MCF 10A (cell line): ENCODE measurements around the gene ADPGK. TPM values are rescaled to one million over a fixed set of nuclear protein-coding genes. Genes with fewer than 3 reads are reported as not detected.
"Not testable (repeated sequence)": the region's sequence is repeated elsewhere in the genome, so short reads cannot be mapped to it uniquely, and the experiment has no call there.

Source experiments
- BruUV-seq: library from RNA; stranded (reverse); fragments of 400-500 nt; replicated peaks from 2 replicates; lab custom pipeline; 2021; lab: Mats Ljungman, UMichigan
- CTCF ChIA-PET: fragments of 300-600 bp; sonication (Branson Sonifier 250); formaldehyde crosslinking; extraction: SDS; loops from one replicate; lab custom pipeline; 2021; ENCODE audit warnings: antibody characterized with exemption, inconsistent platforms; lab: Yijun Ruan, JAX
- POLR2A ChIA-PET: fragments of 300-600, 350-650 bp; sonication (Branson Sonifier 250); formaldehyde crosslinking; extraction: SDS; loops from one replicate; lab custom pipeline; 2020; ENCODE audit warnings: antibody characterized with exemption, inconsistent platforms; lab: Yijun Ruan, JAX
- DNase-seq: peaks from one replicate; pipeline ENCODE4 v3.0.0-alpha.2; 2018; ENCODE audit not compliant: unreplicated experiment
- H3K27ac Mint-ChIP-seq: one replicate; pipeline ENCODE4 v1.8.0; 2022; ENCODE audit warnings: mild to moderate bottlenecking, low read depth, mixed read lengths; ENCODE audit not compliant: unreplicated experiment
- H3K27me3 Mint-ChIP-seq: one replicate; pipeline ENCODE4 v1.8.0; 2022; ENCODE audit warnings: mixed read lengths; ENCODE audit not compliant: insufficient read depth, unreplicated experiment
- H3K36me3 Mint-ChIP-seq: one replicate; pipeline ENCODE4 v1.8.0; 2022; ENCODE audit warnings: mild to moderate bottlenecking, moderate library complexity, mixed read lengths; ENCODE audit not compliant: insufficient read depth, unreplicated experiment
- H3K4me1 Mint-ChIP-seq: one replicate; pipeline ENCODE4 v1.8.0; 2022; ENCODE audit warnings: mixed read lengths; ENCODE audit not compliant: insufficient read depth, unreplicated experiment
- H3K4me3 Mint-ChIP-seq: one replicate; pipeline ENCODE4 v1.8.0; 2022; ENCODE audit warnings: mild to moderate bottlenecking, moderate library complexity, mixed read lengths; ENCODE audit not compliant: unreplicated experiment
- H3K9me3 Mint-ChIP-seq: one replicate; pipeline ENCODE4 v1.8.0; 2022; ENCODE audit warnings: mixed read lengths; ENCODE audit not compliant: unreplicated experiment
- intact Hi-C: fragments of 100-400 bp; cut with micrococcal nuclease; formaldehyde crosslinking; loops from 2 replicates; pipeline ENCODE4 v1.14.1; 2022
- total RNA-seq: library from RNA; stranded (reverse); gene quantifications from 2 replicates; pipeline ENCODE4 v1.2.3, GENCODE V29; 2022
- TF ChIP-seq, protein P1 (sequence below): fragments of 200-600 bp; IDR thresholded peaks from one replicate; pipeline ENCODE4 v1.8.0; 2022; ENCODE audit warnings: antibody characterized with exemption, mild to moderate bottlenecking; ENCODE audit not compliant: unreplicated experiment

The ADPGK gene
- total RNA-seq, 1 experiment from 2014 or later = 53.7 TPM

DNA sequence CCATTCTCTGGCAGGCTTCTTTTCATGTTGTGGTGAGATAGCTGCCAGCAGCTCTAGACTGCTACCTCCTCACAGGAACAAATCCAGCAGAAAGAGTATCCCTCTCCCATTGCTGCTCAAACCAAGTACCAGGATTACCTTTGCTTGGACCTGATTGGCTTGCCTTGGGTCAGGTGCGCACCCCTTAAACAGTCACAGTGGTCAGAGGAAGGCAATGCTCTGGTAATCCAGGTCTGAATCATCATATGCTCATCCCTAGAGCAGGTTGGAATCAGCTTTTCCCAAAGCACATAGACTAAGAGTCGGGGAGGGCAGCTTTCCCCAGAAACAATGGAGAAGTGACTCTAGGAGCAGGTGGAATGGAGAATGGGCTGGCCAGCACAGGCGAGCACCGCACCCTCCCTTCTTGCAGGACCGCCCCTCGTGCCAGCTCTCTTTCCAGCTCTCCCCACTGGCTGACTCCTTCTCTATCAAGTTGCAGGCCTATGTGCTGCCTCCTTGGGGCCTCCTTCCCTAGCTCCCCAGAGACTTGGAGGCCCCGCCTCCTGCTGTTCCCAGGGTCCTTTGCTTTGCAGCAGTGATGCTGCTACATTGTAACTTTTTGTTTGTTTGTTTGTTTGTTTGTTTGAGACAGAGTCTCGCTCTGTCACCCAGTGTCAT lies 29.9 kb upstream of the ADPGK start:
- intact Hi-C loops = no loop called here
- peaks cover 48% of the 10 kb centered on the region for H3K27me3 Mint-ChIP-seq
- CTCF ChIA-PET = interaction anchor here (0.5 kb wide), 1 partner anchor 80 kb away, joined by 3 read pairs; no protein-coding TSS in a partner anchor

GRCh38 chr15:72809329-72809728 lies 25.8 kb upstream of the ADPGK start:
- Mint-ChIP-seq H3K36me3 (no peaks in the 10 kb centered on the region), H3K4me3 (no peak overlapping the region), H3K4me1 (no peaks in the 10 kb centered on the region), H3K27me3 (peaks cover 18% of the 10 kb centered on the region), H3K9me3 (no peaks in the 10 kb centered on the region), H3K27ac (no peak overlapping the region)
- no TSS peak for BruUV-seq
- POLR2A ChIA-PET = interaction anchor here (1.1 kb wide), 1 partner anchor 27 kb away, joined by 4 read pairs; no protein-coding TSS in a partner anchor
- CTCF ChIA-PET = interaction anchor here (1.7 kb wide), 1 partner anchor 13 kb away, joined by 3 read pairs; no protein-coding TSS in a partner anchor
- TF ChIP-seq, protein P1, sequence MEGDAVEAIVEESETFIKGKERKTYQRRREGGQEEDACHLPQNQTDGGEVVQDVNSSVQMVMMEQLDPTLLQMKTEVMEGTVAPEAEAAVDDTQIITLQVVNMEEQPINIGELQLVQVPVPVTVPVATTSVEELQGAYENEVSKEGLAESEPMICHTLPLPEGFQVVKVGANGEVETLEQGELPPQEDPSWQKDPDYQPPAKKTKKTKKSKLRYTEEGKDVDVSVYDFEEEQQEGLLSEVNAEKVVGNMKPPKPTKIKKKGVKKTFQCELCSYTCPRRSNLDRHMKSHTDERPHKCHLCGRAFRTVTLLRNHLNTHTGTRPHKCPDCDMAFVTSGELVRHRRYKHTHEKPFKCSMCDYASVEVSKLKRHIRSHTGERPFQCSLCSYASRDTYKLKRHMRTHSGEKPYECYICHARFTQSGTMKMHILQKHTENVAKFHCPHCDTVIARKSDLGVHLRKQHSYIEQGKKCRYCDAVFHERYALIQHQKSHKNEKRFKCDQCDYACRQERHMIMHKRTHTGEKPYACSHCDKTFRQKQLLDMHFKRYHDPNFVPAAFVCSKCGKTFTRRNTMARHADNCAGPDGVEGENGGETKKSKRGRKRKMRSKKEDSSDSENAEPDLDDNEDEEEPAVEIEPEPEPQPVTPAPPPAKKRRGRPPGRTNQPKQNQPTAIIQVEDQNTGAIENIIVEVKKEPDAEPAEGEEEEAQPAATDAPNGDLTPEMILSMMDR = no peak
- intact Hi-C loops = no loop called here
- no peak for DNase-seq

More for the DNA sequence above, 29.9 kb upstream of the ADPGK start:
- DNase-seq = no peak
- POLR2A ChIA-PET = no interaction called here
- TF ChIP-seq, protein P1 = no peak
- Mint-ChIP-seq H3K36me3 (no peaks in the 10 kb centered on the region), H3K9me3 (no peaks in the 10 kb centered on the region), H3K4me1 (no peaks in the 10 kb centered on the region), H3K4me3 (no peak overlapping the region), H3K27ac (no peak overlapping the region)
- no TSS peak for BruUV-seq

DNA sequence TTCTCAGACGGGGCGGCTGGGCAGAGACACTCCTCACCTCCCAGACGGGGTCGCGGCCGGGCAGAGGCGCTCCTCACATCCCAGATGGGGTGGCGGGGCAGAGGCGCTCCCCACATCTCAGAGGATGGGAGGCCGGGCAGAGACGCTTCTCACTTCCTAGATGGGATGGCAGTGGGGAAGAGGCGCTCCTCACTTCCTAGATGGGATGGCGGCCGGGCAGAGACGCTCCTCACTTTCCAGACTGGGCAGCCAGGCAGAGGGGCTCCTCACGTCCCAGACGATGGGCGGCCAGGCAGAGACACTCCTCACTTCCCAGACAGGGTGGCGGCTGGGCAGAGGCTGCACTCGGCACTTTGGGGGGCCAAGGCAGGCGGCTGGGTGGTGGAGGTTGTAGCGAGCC lies 23.8 kb upstream of the ADPGK start:
- H3K36me3 Mint-ChIP-seq, H3K27me3 Mint-ChIP-seq, H3K4me3 Mint-ChIP-seq, H3K9me3 Mint-ChIP-seq, H3K4me1 Mint-ChIP-seq, POLR2A ChIA-PET, H3K27ac Mint-ChIP-seq, CTCF ChIA-PET, DNase-seq, BruUV-seq, intact Hi-C loops: not testable (repeated sequence)

- Mint-ChIP-seq H3K36me3 (no peaks in the 10 kb centered on the region), H3K4me1 (no peaks in the 10 kb centered on the region), H3K27me3 (no peaks in the 10 kb centered on the region), H3K4me3 (no peak overlapping the region), H3K9me3 (no peaks in the 10 kb centered on the region), H3K27ac (no peak overlapping the region)
- ChIA-PET CTCF (no interaction called here), POLR2A (no interaction called here)
- no TSS peak for BruUV-seq
- TF ChIP-seq, protein P1 = no peak
- intact Hi-C loops = no loop called here
- no peak for DNase-seq
Observed at GRCh38 chr15:72803006-72803405, 19.4 kb upstream of the ADPGK start.
